Prostate gland (tissue), 2 donors: ENCODE data around the gene ADAMTS1.

ENCODE experiments used
- POLR2A ChIP-seq: fragments of 450-650 bp; IDR thresholded peaks from one replicate; pipeline ENCODE4 v1.6.1; 2016; ENCODE audit warnings: antibody characterized with exemption, mild to moderate bottlenecking
- TF ChIP-seq, protein P1 (sequence below), 4 experiments: fragments of 200-600 bp in 2 of 4; fragments of 450-650 bp in 2 of 4; sonication (generic) in 2 of 4; IDR thresholded peaks; 1 replicate in 3 of 4; 2 replicates in 1 of 4; pipeline ENCODE4 v1.5.1; 2016 to 2019; ENCODE audit warnings: antibody characterized with exemption in 4 of 4, mild to moderate bottlenecking in 2 of 4, moderate library complexity in 2 of 4

DNA sequence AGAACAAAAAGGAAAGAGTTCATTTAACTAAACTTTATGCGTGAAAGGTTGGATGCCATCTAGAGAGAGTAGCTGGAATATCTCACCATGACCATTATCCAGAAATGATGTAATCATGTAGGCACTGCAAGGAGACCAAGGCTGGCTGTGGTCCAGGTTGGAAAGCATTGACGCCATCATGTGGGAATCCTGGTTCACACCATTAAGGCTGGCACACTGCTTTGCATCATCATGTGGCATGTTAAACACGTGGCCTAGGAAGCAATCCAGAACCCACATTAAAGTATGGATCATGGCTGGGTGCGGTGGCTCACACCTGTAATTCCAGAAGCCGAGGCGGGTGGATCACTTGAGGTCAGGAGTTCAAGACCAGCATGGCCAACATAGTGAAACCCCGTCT lies 4.3 kb downstream of the ADAMTS1 start:
- TF ChIP-seq, protein P1, sequence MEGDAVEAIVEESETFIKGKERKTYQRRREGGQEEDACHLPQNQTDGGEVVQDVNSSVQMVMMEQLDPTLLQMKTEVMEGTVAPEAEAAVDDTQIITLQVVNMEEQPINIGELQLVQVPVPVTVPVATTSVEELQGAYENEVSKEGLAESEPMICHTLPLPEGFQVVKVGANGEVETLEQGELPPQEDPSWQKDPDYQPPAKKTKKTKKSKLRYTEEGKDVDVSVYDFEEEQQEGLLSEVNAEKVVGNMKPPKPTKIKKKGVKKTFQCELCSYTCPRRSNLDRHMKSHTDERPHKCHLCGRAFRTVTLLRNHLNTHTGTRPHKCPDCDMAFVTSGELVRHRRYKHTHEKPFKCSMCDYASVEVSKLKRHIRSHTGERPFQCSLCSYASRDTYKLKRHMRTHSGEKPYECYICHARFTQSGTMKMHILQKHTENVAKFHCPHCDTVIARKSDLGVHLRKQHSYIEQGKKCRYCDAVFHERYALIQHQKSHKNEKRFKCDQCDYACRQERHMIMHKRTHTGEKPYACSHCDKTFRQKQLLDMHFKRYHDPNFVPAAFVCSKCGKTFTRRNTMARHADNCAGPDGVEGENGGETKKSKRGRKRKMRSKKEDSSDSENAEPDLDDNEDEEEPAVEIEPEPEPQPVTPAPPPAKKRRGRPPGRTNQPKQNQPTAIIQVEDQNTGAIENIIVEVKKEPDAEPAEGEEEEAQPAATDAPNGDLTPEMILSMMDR (IDR thresholded peaks at IDR 0.05): no peak
- TF ChIP-seq POLR2A: no peak
